ENCODE measurements around the gene TOMM34. TPM values are rescaled to one million over a fixed set of nuclear protein-coding genes. Genes with fewer than 3 reads are reported as not detected.

TOMM34 gene
- total RNA-seq, 1 donor from 2014 or later, result 62.1 TPM

- Mint-ChIP-seq H3K4me1 (ENCODE audit: low read depth) (peaks cover 80% of the 10 kb centered on the region), H3K36me3 (ENCODE audit: low read depth) (peaks cover 79% of the 10 kb centered on the region), H3K9me3 (no peaks in the 10 kb centered on the region), H3K27me3 (ENCODE audit: low read depth) (no peaks in the 10 kb centered on the region), H3K4me3 (ENCODE audit: low read depth) (peak overlapping the region; percentile 59), H3K27ac (peak overlapping the region; percentile 77)
- DNase-seq (ENCODE audit: low spot score), result no peak
- intact Hi-C loops (cut with micrococcal nuclease), result no loop called here
Measured at GRCh38 chr20:44973053-44973452, 12.9 kb upstream of the TOMM34 start.

- Mint-ChIP-seq H3K27me3 (ENCODE audit: low read depth) (no peaks in the 10 kb centered on the region), H3K27ac (peak overlapping the region; percentile 98), H3K36me3 (ENCODE audit: low read depth) (peaks cover 70% of the 10 kb centered on the region), H3K4me1 (ENCODE audit: low read depth) (peaks cover 61% of the 10 kb centered on the region), H3K4me3 (ENCODE audit: low read depth) (peak overlapping the region; percentile 99), H3K9me3 (no peaks in the 10 kb centered on the region)
- DNase-seq (ENCODE audit: low spot score), result no peak
- intact Hi-C loops (cut with micrococcal nuclease), result loop anchor here (2.0 kb wide), 1 partner anchor 385 kb away; no protein-coding TSS in a partner anchor
Measured at GRCh38 chr20:44970243-44970757, 10.1 kb upstream of the TOMM34 start.

- Mint-ChIP-seq H3K36me3 (ENCODE audit: low read depth) (peaks cover 61% of the 10 kb centered on the region), H3K4me1 (ENCODE audit: low read depth) (peaks cover 55% of the 10 kb centered on the region), H3K9me3 (no peaks in the 10 kb centered on the region), H3K27ac (peak overlapping the region; percentile 94), H3K27me3 (ENCODE audit: low read depth) (no peaks in the 10 kb centered on the region), H3K4me3 (ENCODE audit: low read depth) (peak overlapping the region; percentile 99)
- intact Hi-C loops (cut with micrococcal nuclease), result loop anchor here (1.0 to 5.0 kb wide), 3 partner anchors 10 to 322 kb away; no protein-coding TSS in a partner anchor
- no peak for DNase-seq (ENCODE audit: low spot score)
Measured at GRCh38 chr20:44969300-44969894, 9.2 kb upstream of the TOMM34 start.

GRCh38 chr20:44967207-44967807 is 7.1 kb upstream of the TOMM34 start:
- intact Hi-C loops (cut with micrococcal nuclease), result loop anchor here (1.0 to 5.0 kb wide), 4 partner anchors 8 to 320 kb away; no protein-coding TSS in a partner anchor
- Mint-ChIP-seq H3K36me3 (ENCODE audit: low read depth) (peaks cover 43% of the 10 kb centered on the region), H3K27me3 (ENCODE audit: low read depth) (no peaks in the 10 kb centered on the region), H3K27ac (peak overlapping the region; percentile 94), H3K4me1 (ENCODE audit: low read depth) (peaks cover 57% of the 10 kb centered on the region), H3K9me3 (no peaks in the 10 kb centered on the region), H3K4me3 (ENCODE audit: low read depth) (peak overlapping the region; percentile 99)
- peak; percentile 26 for DNase-seq (ENCODE audit: low spot score)

- no peaks in the 10 kb centered on the region for H3K9me3 Mint-ChIP-seq
- H3K4me1 Mint-ChIP-seq (ENCODE audit: low read depth), result peaks cover 57% of the 10 kb centered on the region
- peak within 1 kb of the TSS; percentile 94 for H3K27ac Mint-ChIP-seq
- peak; percentile 94 for DNase-seq (ENCODE audit: low spot score)
- intact Hi-C loops (cut with micrococcal nuclease), result loop anchor here (2.0 to 5.0 kb wide), 3 partner anchors 77 to 319 kb away; no protein-coding TSS in a partner anchor
- H3K36me3 Mint-ChIP-seq (ENCODE audit: low read depth), result peaks cover 34% of the 10 kb centered on the region
- peak within 1 kb of the TSS; percentile 99 for H3K4me3 Mint-ChIP-seq (ENCODE audit: low read depth)
- no peaks in the 10 kb centered on the region for H3K27me3 Mint-ChIP-seq (ENCODE audit: low read depth)
Measured at GRCh38 chr20:44966030-44966961, 6.1 kb upstream of the TOMM34 start, which contains the start of gene STK4. Gene STK4 (plus strand): TSS chr20:44966512. CDS start chr20:44966569, 57 bp downstream.

GRCh38 chr20:44965651-44966029 is 5.4 kb upstream of the TOMM34 start:
- H3K36me3 Mint-ChIP-seq (ENCODE audit: low read depth), result peaks cover 33% of the 10 kb centered on the region
- peak overlapping the region; percentile 94 for H3K27ac Mint-ChIP-seq
- no peaks in the 10 kb centered on the region for H3K27me3 Mint-ChIP-seq (ENCODE audit: low read depth)
- no peaks in the 10 kb centered on the region for H3K9me3 Mint-ChIP-seq
- DNase-seq (ENCODE audit: low spot score), result no peak
- peak overlapping the region; percentile 99 for H3K4me3 Mint-ChIP-seq (ENCODE audit: low read depth)
- intact Hi-C loops (cut with micrococcal nuclease), result loop anchor here (2.0 to 5.0 kb wide), 3 partner anchors 77 to 318 kb away; no protein-coding TSS in a partner anchor
- H3K4me1 Mint-ChIP-seq (ENCODE audit: low read depth), result peaks cover 56% of the 10 kb centered on the region

- no peaks in the 10 kb centered on the region for H3K27me3 Mint-ChIP-seq (ENCODE audit: low read depth)
- intact Hi-C loops (cut with micrococcal nuclease), result no loop called here
Measured at GRCh38 chr20:44963325-44964215, 3.4 kb upstream of the TOMM34 start.

GRCh38 chr20:44962483-44962882 is 2.3 kb upstream of the TOMM34 start:
- no peaks in the 10 kb centered on the region for H3K27me3 Mint-ChIP-seq (ENCODE audit: low read depth)
- intact Hi-C loops (cut with micrococcal nuclease), result no loop called here

More at GRCh38 chr20:44963325-44964215, 3.4 kb upstream of the TOMM34 start:
- no peak for DNase-seq (ENCODE audit: low spot score)
- H3K9me3 Mint-ChIP-seq, result no peaks in the 10 kb centered on the region
- peaks cover 35% of the 10 kb centered on the region for H3K36me3 Mint-ChIP-seq (ENCODE audit: low read depth)
- H3K4me1 Mint-ChIP-seq (ENCODE audit: low read depth), result peaks cover 53% of the 10 kb centered on the region
- no peak overlapping the region for H3K4me3 Mint-ChIP-seq (ENCODE audit: low read depth)
- peak overlapping the region; percentile 43 for H3K27ac Mint-ChIP-seq

GRCh38 chr20:44961870-44962267 is 1.7 kb upstream of the TOMM34 start:
- H3K4me3 Mint-ChIP-seq (ENCODE audit: low read depth), result peak overlapping the region; percentile 23
- no peaks in the 10 kb centered on the region for H3K27me3 Mint-ChIP-seq (ENCODE audit: low read depth)
- peak overlapping the region; percentile 23 for H3K27ac Mint-ChIP-seq
- peaks cover 57% of the 10 kb centered on the region for H3K4me1 Mint-ChIP-seq (ENCODE audit: low read depth)
- intact Hi-C loops (cut with micrococcal nuclease), result no loop called here
- H3K36me3 Mint-ChIP-seq (ENCODE audit: low read depth), result peaks cover 35% of the 10 kb centered on the region
- H3K9me3 Mint-ChIP-seq, result no peaks in the 10 kb centered on the region
- DNase-seq (ENCODE audit: low spot score), result no peak

More at GRCh38 chr20:44962483-44962882, 2.3 kb upstream of the TOMM34 start:
- H3K9me3 Mint-ChIP-seq, result no peaks in the 10 kb centered on the region
- no peak overlapping the region for H3K4me3 Mint-ChIP-seq (ENCODE audit: low read depth)
- no peak overlapping the region for H3K27ac Mint-ChIP-seq
- DNase-seq (ENCODE audit: low spot score), result no peak
- peaks cover 57% of the 10 kb centered on the region for H3K4me1 Mint-ChIP-seq (ENCODE audit: low read depth)
- H3K36me3 Mint-ChIP-seq (ENCODE audit: low read depth), result peaks cover 35% of the 10 kb centered on the region

GRCh38 chr20:44961011-44961869 is 1.0 kb upstream of the TOMM34 start:
- H3K27me3 Mint-ChIP-seq (ENCODE audit: low read depth), result no peaks in the 10 kb centered on the region
- DNase-seq (ENCODE audit: low spot score), result no peak
- H3K36me3 Mint-ChIP-seq (ENCODE audit: low read depth), result peaks cover 35% of the 10 kb centered on the region
- H3K27ac Mint-ChIP-seq, result peak overlapping the region; percentile 100
- no peaks in the 10 kb centered on the region for H3K9me3 Mint-ChIP-seq
- intact Hi-C loops (cut with micrococcal nuclease), result no loop called here
- no peak overlapping the region for H3K4me3 Mint-ChIP-seq (ENCODE audit: low read depth)
- peaks cover 61% of the 10 kb centered on the region for H3K4me1 Mint-ChIP-seq (ENCODE audit: low read depth)

- H3K36me3 Mint-ChIP-seq (ENCODE audit: low read depth), result peaks cover 49% of the 10 kb centered on the region
- peak; percentile 35 for DNase-seq (ENCODE audit: low spot score)
- peak overlapping the region; percentile 100 for H3K27ac Mint-ChIP-seq
- H3K27me3 Mint-ChIP-seq (ENCODE audit: low read depth), result no peaks in the 10 kb centered on the region
- peak overlapping the region; percentile 99 for H3K4me3 Mint-ChIP-seq (ENCODE audit: low read depth)
- H3K4me1 Mint-ChIP-seq (ENCODE audit: low read depth), result peaks cover 59% of the 10 kb centered on the region
- intact Hi-C loops (cut with micrococcal nuclease), result loop anchor here (1.0 to 5.0 kb wide), 4 partner anchors 8 to 74 kb away; partner anchors contain the start of gene YWHAB
- H3K9me3 Mint-ChIP-seq, result no peaks in the 10 kb centered on the region
Measured at GRCh38 chr20:44959638-44960102, 527 bp downstream of the TOMM34 start.
